ENCODE measurements around the gene TTLL11.

TTLL11 gene

GRCh38 chr9:122128007-122128968, 35.2 kb upstream of the TTLL11 start:
- TF ChIP-seq ZBTB7A (IDR thresholded peaks at IDR 0.05; ENCODE audit: low read depth), result no peak
- no peak for TF ChIP-seq TEAD4 (IDR thresholded peaks at IDR 0.05)
- no peak for TF ChIP-seq TAF1 (IDR thresholded peaks at IDR 0.05; ENCODE audit: low read depth)
- no peak for TF ChIP-seq YY1 (IDR thresholded peaks at IDR 0.05; ENCODE audit: low read depth)
- no peak for TF ChIP-seq EP300 (IDR thresholded peaks at IDR 0.05; ENCODE audit: borderline replicate concordance)
- no peak for TF ChIP-seq TCF12 (IDR thresholded peaks at IDR 0.05; ENCODE audit: low read depth)
- no peak for TF ChIP-seq CREB1 (IDR thresholded peaks at IDR 0.05; ENCODE audit: low read depth)
- TF ChIP-seq USF1 (IDR thresholded peaks at IDR 0.05), result no peak
- TF ChIP-seq, protein P1, sequence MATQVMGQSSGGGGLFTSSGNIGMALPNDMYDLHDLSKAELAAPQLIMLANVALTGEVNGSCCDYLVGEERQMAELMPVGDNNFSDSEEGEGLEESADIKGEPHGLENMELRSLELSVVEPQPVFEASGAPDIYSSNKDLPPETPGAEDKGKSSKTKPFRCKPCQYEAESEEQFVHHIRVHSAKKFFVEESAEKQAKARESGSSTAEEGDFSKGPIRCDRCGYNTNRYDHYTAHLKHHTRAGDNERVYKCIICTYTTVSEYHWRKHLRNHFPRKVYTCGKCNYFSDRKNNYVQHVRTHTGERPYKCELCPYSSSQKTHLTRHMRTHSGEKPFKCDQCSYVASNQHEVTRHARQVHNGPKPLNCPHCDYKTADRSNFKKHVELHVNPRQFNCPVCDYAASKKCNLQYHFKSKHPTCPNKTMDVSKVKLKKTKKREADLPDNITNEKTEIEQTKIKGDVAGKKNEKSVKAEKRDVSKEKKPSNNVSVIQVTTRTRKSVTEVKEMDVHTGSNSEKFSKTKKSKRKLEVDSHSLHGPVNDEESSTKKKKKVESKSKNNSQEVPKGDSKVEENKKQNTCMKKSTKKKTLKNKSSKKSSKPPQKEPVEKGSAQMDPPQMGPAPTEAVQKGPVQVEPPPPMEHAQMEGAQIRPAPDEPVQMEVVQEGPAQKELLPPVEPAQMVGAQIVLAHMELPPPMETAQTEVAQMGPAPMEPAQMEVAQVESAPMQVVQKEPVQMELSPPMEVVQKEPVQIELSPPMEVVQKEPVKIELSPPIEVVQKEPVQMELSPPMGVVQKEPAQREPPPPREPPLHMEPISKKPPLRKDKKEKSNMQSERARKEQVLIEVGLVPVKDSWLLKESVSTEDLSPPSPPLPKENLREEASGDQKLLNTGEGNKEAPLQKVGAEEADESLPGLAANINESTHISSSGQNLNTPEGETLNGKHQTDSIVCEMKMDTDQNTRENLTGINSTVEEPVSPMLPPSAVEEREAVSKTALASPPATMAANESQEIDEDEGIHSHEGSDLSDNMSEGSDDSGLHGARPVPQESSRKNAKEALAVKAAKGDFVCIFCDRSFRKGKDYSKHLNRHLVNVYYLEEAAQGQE (IDR thresholded peaks at IDR 0.05; ENCODE audit: low read depth), result no peak
- TF ChIP-seq EGR1 (IDR thresholded peaks at IDR 0.05), result no peak
- TF ChIP-seq CEBPB (IDR thresholded peaks at IDR 0.05), result no peak
- no peak for TF ChIP-seq FOXM1 (IDR thresholded peaks at IDR 0.05; ENCODE audit: borderline replicate concordance, low read depth)
- TF ChIP-seq NFIC (IDR thresholded peaks at IDR 0.05), result no peak
- TF ChIP-seq RAD21 (IDR thresholded peaks at IDR 0.05; ENCODE audit: low read depth), result no peak
- no peak for TF ChIP-seq MAX (IDR thresholded peaks at IDR 0.05)

- TF ChIP-seq MAX (IDR thresholded peaks at IDR 0.05), result no peak
- TF ChIP-seq TCF12 (IDR thresholded peaks at IDR 0.05; ENCODE audit: low read depth), result no peak
- TF ChIP-seq CREB1 (IDR thresholded peaks at IDR 0.05; ENCODE audit: low read depth), result no peak
- no peak for TF ChIP-seq NFIC (IDR thresholded peaks at IDR 0.05)
These were observed 34.3 kb upstream of the TTLL11 start for GRCh38 chr9:122127396-122127798.

- TF ChIP-seq TEAD4 (IDR thresholded peaks at IDR 0.05) (no peak), NFIC (IDR thresholded peaks at IDR 0.05) (no peak), EGR1 (IDR thresholded peaks at IDR 0.05) (no peak), USF1 (IDR thresholded peaks at IDR 0.05) (no peak), MAX (IDR thresholded peaks at IDR 0.05) (no peak), TCF12 (IDR thresholded peaks at IDR 0.05; ENCODE audit: low read depth) (no peak), RAD21 (IDR thresholded peaks at IDR 0.05; ENCODE audit: low read depth) (no peak), CREB1 (IDR thresholded peaks at IDR 0.05; ENCODE audit: low read depth) (no peak), EP300 (IDR thresholded peaks at IDR 0.05; ENCODE audit: borderline replicate concordance) (no peak), TAF1 (IDR thresholded peaks at IDR 0.05; ENCODE audit: low read depth) (no peak), YY1 (IDR thresholded peaks at IDR 0.05; ENCODE audit: low read depth) (no peak), ZBTB7A (IDR thresholded peaks at IDR 0.05; ENCODE audit: low read depth) (no peak), CEBPB (IDR thresholded peaks at IDR 0.05) (no peak), FOXM1 (IDR thresholded peaks at IDR 0.05; ENCODE audit: borderline replicate concordance, low read depth) (no peak)
- TF ChIP-seq, protein P1 (IDR thresholded peaks at IDR 0.05; ENCODE audit: low read depth), result no peak
These were observed 33.5 kb upstream of the TTLL11 start for GRCh38 chr9:122126331-122127261.

- TF ChIP-seq USF1 (IDR thresholded peaks at IDR 0.05), result no peak
These were observed 32.6 kb upstream of the TTLL11 start for GRCh38 chr9:122125509-122126330.

Data from Ishikawa (cell line).